ENCODE data around the gene GINS3. TPM values are rescaled to one million over a fixed set of nuclear protein-coding genes. Genes with fewer than 3 reads are reported as not detected.
A peak's percentile ranks its signal among the peaks of the same experiment; 100 is the strongest.

Gene GINS3
- total RNA-seq, 6 experiments from 2014 or later, result 0.68 to 3.3 (median 1.2) TPM

- Histone ChIP-seq H3K27me3 (no peaks in the 10 kb centered on the region), H3K36me3 (no peaks in the 10 kb centered on the region), H3K4me1 (no peaks in the 10 kb centered on the region), H3K4me3 (no peak overlapping the region), H3K27ac (no peak overlapping the region), H3K9me3 (no peaks in the 10 kb centered on the region)
- 39% methylated on average over 3 of the region's 8 CpGs for WGBS (ENCODE audit: insufficient coverage, low coverage, low lambda C conversion rate, missing lambda C conversion rate)
- ATAC-seq, result no peak
- no peak for DNase-seq
- intact Hi-C loops (cut with DNase I), result no loop called here
- TF ChIP-seq POLR2A (IDR thresholded peaks at IDR 0.05), result no peak
- TF ChIP-seq CTCF (IDR thresholded peaks at IDR 0.05), result no peak
These were observed 33.0 kb downstream of the GINS3 start for GRCh38 chr16:58425245-58425644.

- intact Hi-C loops (cut with DNase I), result no loop called here
- H3K36me3 ChIP-seq, result no peaks in the 10 kb centered on the region
- 50% methylated on average over 7 of the region's 10 CpGs for WGBS (ENCODE audit: insufficient coverage, low coverage, low lambda C conversion rate, missing lambda C conversion rate)
- no peak for TF ChIP-seq CTCF (IDR thresholded peaks at IDR 0.05)
- TF ChIP-seq POLR2A (IDR thresholded peaks at IDR 0.05), result no peak
- ATAC-seq (peak; percentile 31 to 63 (median 55)), DNase-seq (no peak)
- H3K4me3 ChIP-seq, result no peak overlapping the region
- H3K27ac ChIP-seq, result no peak overlapping the region
- H3K9me3 ChIP-seq, result no peaks in the 10 kb centered on the region
- H3K4me1 ChIP-seq, result no peaks in the 10 kb centered on the region
- no peaks in the 10 kb centered on the region for H3K27me3 ChIP-seq
These were observed 33.7 kb downstream of the GINS3 start for GRCh38 chr16:58425756-58426494.

- 45% methylated on average over 2 of the region's 2 CpGs for WGBS (ENCODE audit: insufficient coverage, low coverage, low lambda C conversion rate, missing lambda C conversion rate)
- intact Hi-C loops (cut with DNase I), result no loop called here
- Histone ChIP-seq H3K4me1 (no peaks in the 10 kb centered on the region), H3K36me3 (no peaks in the 10 kb centered on the region), H3K9me3 (no peaks in the 10 kb centered on the region), H3K27me3 (no peaks in the 10 kb centered on the region), H3K4me3 (no peak overlapping the region), H3K27ac (no peak overlapping the region)
- TF ChIP-seq POLR2A (IDR thresholded peaks at IDR 0.05) (no peak), CTCF (IDR thresholded peaks at IDR 0.05) (no peak)
- ATAC-seq (no peak), DNase-seq (no peak)
These were observed 34.7 kb downstream of the GINS3 start for GRCh38 chr16:58426966-58427365.

GRCh38 chr16:58428621-58429542, 36.6 kb downstream of the GINS3 start:
- WGBS (ENCODE audit: insufficient coverage, low coverage, low lambda C conversion rate, missing lambda C conversion rate), result 63% methylated on average over 9 of the region's 11 CpGs
- H3K4me1 ChIP-seq, result no peaks in the 10 kb centered on the region
- H3K4me3 ChIP-seq, result no peak overlapping the region
- no peaks in the 10 kb centered on the region for H3K9me3 ChIP-seq
- H3K36me3 ChIP-seq, result no peaks in the 10 kb centered on the region
- H3K27ac ChIP-seq, result no peak overlapping the region
- intact Hi-C loops (cut with DNase I), result no loop called here
- no peaks in the 10 kb centered on the region for H3K27me3 ChIP-seq
- no peak for TF ChIP-seq CTCF (IDR thresholded peaks at IDR 0.05)
- TF ChIP-seq POLR2A (IDR thresholded peaks at IDR 0.05), result no peak
- no peak for DNase-seq
- no peak for ATAC-seq
